GM21825 (cell line): ENCODE data around the gene SOAT1.
"Not testable (repeated sequence)": the region's sequence is repeated elsewhere in the genome, so short reads cannot be mapped to it uniquely, and the experiment has no call there.

Experiments used
- ATAC-seq: cut with Tn5 transposase; IDR thresholded peaks from one replicate; pipeline ENCODE4 v1.9.1; 2021; ENCODE audit warnings: mild to moderate bottlenecking, moderate library complexity; ENCODE audit not compliant: unreplicated experiment

SOAT1 gene

GRCh38 chr1:179342740-179343404 lies 49.3 kb downstream of the SOAT1 start:
- ATAC-seq, result no peak

GRCh38 chr1:179351281-179351680 lies 57.7 kb downstream of the SOAT1 start:
- ATAC-seq, result no peak

GRCh38 chr1:179352236-179352635 lies 58.6 kb downstream of the SOAT1 start:
- ATAC-seq, result no peak

GRCh38 chr1:179353546-179353945 lies 59.9 kb downstream of the SOAT1 start:
- ATAC-seq, result no peak

- ATAC-seq, result not testable (repeated sequence)
Observed at GRCh38 chr1:179361631-179362030, 68.0 kb downstream of the SOAT1 start.

- ATAC-seq, result peak; percentile 96
Observed at GRCh38 chr1:179365342-179366092, 71.9 kb downstream of the SOAT1 start, which contains the start of gene AXDND1. Gene AXDND1, plus strand, starts transcription at chr1:179365971. Its CDS starts 539 bp downstream, at chr1:179366510.

GRCh38 chr1:179366093-179366800 lies 72.7 kb downstream of the SOAT1 start:
- peak; percentile 7 for ATAC-seq

GRCh38 chr1:179369751-179370341 lies 76.2 kb downstream of the SOAT1 start:
- ATAC-seq, result peak; percentile 32

- ATAC-seq, result no peak
Observed at GRCh38 chr1:179372160-179372559, 78.6 kb downstream of the SOAT1 start.

- no peak for ATAC-seq
Observed at GRCh38 chr1:179376223-179376622, 82.6 kb downstream of the SOAT1 start.

GRCh38 chr1:179380299-179380698 lies 86.7 kb downstream of the SOAT1 start:
- ATAC-seq, result no peak

- ATAC-seq, result no peak
Observed at GRCh38 chr1:179384027-179384426, 90.4 kb downstream of the SOAT1 start.

GRCh38 chr1:179385510-179385909 lies 91.9 kb downstream of the SOAT1 start:
- ATAC-seq, result no peak

- no peak for ATAC-seq
Observed at GRCh38 chr1:179393721-179394120, 100.1 kb downstream of the SOAT1 start.

GRCh38 chr1:179399399-179399798 lies 105.8 kb downstream of the SOAT1 start:
- ATAC-seq, result not testable (repeated sequence)
